Prostate gland (tissue), 2 donors: Measurements from ENCODE around the gene ARFGEF3. TPM values are rescaled to one million over a fixed set of nuclear protein-coding genes. Genes with fewer than 3 reads are reported as not detected.

ENCODE experiments used
- DNase-seq: peaks from one replicate; pipeline ENCODE4 v3.0.0-alpha.2; 2019; ENCODE audit warnings: low spot score
- H3K27ac ChIP-seq, 2 donors: fragments of 200-600 bp; sonication (generic); 2 replicates each; pipeline ENCODE4 v1.5.1; 2017 to 2019
- H3K27me3 ChIP-seq: fragments of 200-600 bp; sonication (generic); replicated peaks from 2 replicates; pipeline ENCODE4 v1.5.1; 2019; ENCODE audit not compliant: insufficient read depth
- H3K36me3 ChIP-seq, 2 donors: fragments of 200-600 bp; sonication (generic); 1 replicate in 1 of 2; 2 replicates in 1 of 2; pipeline versions ENCODE4 v1.5.1 to v1.8.1; 2017 to 2019
- H3K4me1 ChIP-seq: fragments of 200-600 bp; sonication (generic); replicated peaks from 2 replicates; pipeline ENCODE4 v1.5.1; 2019
- H3K4me3 ChIP-seq, 2 donors: fragments of 200-600 bp; sonication (generic); 2 replicates each; pipeline ENCODE4 v1.5.1; 2017 to 2019
- H3K9me3 ChIP-seq: fragments of 200-600 bp; sonication (generic); 2 replicates; pipeline ENCODE4 v1.5.1; 2017
- CTCF ChIP-seq, 4 experiments: fragments of 200-600 bp in 2 of 4; fragments of 450-650 bp in 2 of 4; sonication (generic) in 2 of 4; IDR thresholded peaks; 1 replicate in 3 of 4; 2 replicates in 1 of 4; pipeline ENCODE4 v1.5.1; 2016 to 2019; ENCODE audit warnings: antibody characterized with exemption in 4 of 4, mild to moderate bottlenecking in 2 of 4, moderate library complexity in 2 of 4
- POLR2A ChIP-seq: fragments of 450-650 bp; IDR thresholded peaks from one replicate; pipeline ENCODE4 v1.6.1; 2016; ENCODE audit warnings: antibody characterized with exemption, mild to moderate bottlenecking
- POLR2AphosphoS5 ChIP-seq: sonication (generic); formaldehyde crosslinking; IDR thresholded peaks from one replicate; pipeline ENCODE4 v1.6.1; 2017; ENCODE audit warnings: antibody characterized with exemption
- WGBS: methylation state at CpG from one replicate; pipeline ENCODE4 v1.1.5; 2018; 5-methylcytosine and 5-hydroxymethylcytosine counted together
- intact Hi-C: fragments of 100-400 bp; cut with DNase I; formaldehyde crosslinking; loops from one replicate; pipeline ENCODE4 v1.14.2; 2022
- total RNA-seq, 2 donors: library from RNA; depleted of rRNA; stranded (reverse); fragments of >200 nt; gene quantifications; one replicate each; pipeline ENCODE4 v1.1.0, GENCODE V29; 2016

ARFGEF3 gene
- total RNA-seq, 2 donors from 2014 or later, result 41.0 to 80.1 TPM

GRCh38 chr6:138307352-138307751 lies 145.6 kb downstream of the ARFGEF3 start:
- Histone ChIP-seq H3K9me3 (no peaks in the 10 kb centered on the region), H3K27me3 (no peaks in the 10 kb centered on the region), H3K4me3 (no peak overlapping the region), H3K36me3 (no peaks in the 10 kb centered on the region), H3K4me1 (no peaks in the 10 kb centered on the region), H3K27ac (peak overlapping the region; percentile 74 to 78)
- peak; percentile 81 for DNase-seq
- TF ChIP-seq POLR2A, result no peak
- peak; percentile 84 for TF ChIP-seq POLR2AphosphoS5
- WGBS, result 21% methylated on average over 1 of the region's 1 CpG
- intact Hi-C loops, result no loop called here

GRCh38 chr6:138307816-138308730 lies 146.3 kb downstream of the ARFGEF3 start:
- Histone ChIP-seq H3K27ac (peak overlapping the region; percentile 74 to 78), H3K9me3 (no peaks in the 10 kb centered on the region), H3K27me3 (no peaks in the 10 kb centered on the region), H3K4me1 (no peaks in the 10 kb centered on the region), H3K4me3 (no peak overlapping the region), H3K36me3 (no peaks in the 10 kb centered on the region)
- peak; percentile 76 for DNase-seq
- intact Hi-C loops, result no loop called here
- TF ChIP-seq CTCF (IDR thresholded peaks at IDR 0.05) (peak in 2 of 4 experiments; percentile 59 to 61), POLR2A (no peak), POLR2AphosphoS5 (peak; percentile 40)
- WGBS, result 33% methylated on average over 11 of the region's 11 CpGs

- no peak for DNase-seq
- H3K9me3 ChIP-seq, result no peaks in the 10 kb centered on the region
- H3K27ac ChIP-seq, result peak overlapping the region; percentile 74 to 78
- H3K27me3 ChIP-seq, result no peaks in the 10 kb centered on the region
- no peak for TF ChIP-seq POLR2A
- no peak for TF ChIP-seq CTCF (IDR thresholded peaks at IDR 0.05)
- TF ChIP-seq POLR2AphosphoS5, result no peak
- H3K4me1 ChIP-seq, result no peaks in the 10 kb centered on the region
- no peak overlapping the region for H3K4me3 ChIP-seq
- intact Hi-C loops, result no loop called here
- 95% methylated on average over 1 of the region's 1 CpG for WGBS
- H3K36me3 ChIP-seq, result no peaks in the 10 kb centered on the region
Observed at GRCh38 chr6:138308731-138309110, 147.0 kb downstream of the ARFGEF3 start.

GRCh38 chr6:138309695-138310094 lies 148.0 kb downstream of the ARFGEF3 start:
- peak overlapping the region in 1 of 2 donors; percentile 25 for H3K27ac ChIP-seq
- intact Hi-C loops, result no loop called here
- no peaks in the 10 kb centered on the region for H3K27me3 ChIP-seq
- 100% methylated on average over 1 of the region's 1 CpG for WGBS
- no peaks in the 10 kb centered on the region for H3K9me3 ChIP-seq
- no peak overlapping the region for H3K4me3 ChIP-seq
- H3K36me3 ChIP-seq, result no peaks in the 10 kb centered on the region
- no peaks in the 10 kb centered on the region for H3K4me1 ChIP-seq
- DNase-seq, result no peak
- TF ChIP-seq POLR2AphosphoS5, result no peak
- TF ChIP-seq POLR2A, result no peak
- no peak for TF ChIP-seq CTCF (IDR thresholded peaks at IDR 0.05)

DNA sequence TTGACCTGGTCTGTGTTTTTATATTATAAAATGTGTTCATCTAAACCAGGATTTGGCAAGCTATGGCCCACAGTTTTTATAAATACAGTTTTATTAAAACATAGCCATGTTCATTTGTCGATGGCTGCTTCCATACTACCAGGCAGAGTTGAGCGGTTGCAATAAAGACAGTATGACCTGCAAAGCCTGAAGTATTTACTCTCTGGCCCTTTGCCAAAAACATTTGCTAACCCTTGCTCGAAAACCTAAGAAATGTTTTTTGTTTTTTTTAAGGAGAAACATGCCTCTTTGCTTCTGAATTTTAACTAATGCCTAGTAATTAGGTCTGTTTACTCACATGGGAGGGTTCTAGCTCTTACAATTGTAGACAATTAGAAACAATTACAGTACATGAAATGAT lies 148.6 kb downstream of the ARFGEF3 start:
- Histone ChIP-seq H3K27me3 (no peaks in the 10 kb centered on the region), H3K4me1 (no peaks in the 10 kb centered on the region), H3K9me3 (no peaks in the 10 kb centered on the region), H3K36me3 (no peaks in the 10 kb centered on the region), H3K4me3 (no peak overlapping the region), H3K27ac (peak overlapping the region in 1 of 2 donors; percentile 25)
- intact Hi-C loops, result no loop called here
- 43% methylated on average over 3 of the region's 3 CpGs for WGBS
- no peak for DNase-seq
- TF ChIP-seq POLR2AphosphoS5, result no peak
- no peak for TF ChIP-seq POLR2A
- TF ChIP-seq CTCF (IDR thresholded peaks at IDR 0.05), result no peak
